K562 (cell line): ENCODE results near the gene UBXN2A. TPM values are rescaled to one million over a fixed set of nuclear protein-coding genes. Genes with fewer than 3 reads are reported as not detected.

Source experiments
- CREM ChIP-seq: IDR thresholded peaks from 2 replicates; pipeline ENCODE4 v1.6.1; 2014; ENCODE audit warnings: antibody characterized with exemption, low read depth
- RAD21 ChIP-seq, 2 experiments: fragments of 250-450 bp in 1 of 2; fragments of 450-650 bp in 1 of 2; sonication (Bioruptor Pico) in 1 of 2; formaldehyde crosslinking in 1 of 2; IDR thresholded peaks in 1 of 2; conservative IDR thresholded peaks in 1 of 2; 2 replicates each; pipeline versions ENCODE4 v1.4.0 to v1.8.0; 2020 to 2022; ENCODE audit warnings: mild to moderate bottlenecking in 2 of 2, moderate library complexity in 1 of 2
- polyA plus RNA-seq, 8 experiments: library from polyadenylated mRNA; depleted of rRNA in 4 of 8; stranded (reverse) in 5 of 8; unstranded in 3 of 8; fragments of >200 nt; fragmentation: Nextera tagmentation in 2 of 8; fragmentation: Illumina TruSeq in 1 of 8; extraction: Ambion mirVana in 2 of 8; extraction: Trizol in 1 of 8; gene quantifications; 2 replicates each; pipeline versions ENCODE4 v1.2.1 to v1.2.3, GENCODE V29; 2011 to 2014; ENCODE audit warnings: inconsistent platforms in 1 of 8, missing spikeins in 1 of 8
- total RNA-seq, 7 experiments: library from RNA; depleted of rRNA in 6 of 7; stranded (reverse); fragments of >200 nt in 6 of 7; fragmentation: Illumina TruSeq in 2 of 7; extraction: Trizol in 2 of 7; gene quantifications; 2 replicates each; pipeline versions ENCODE4 v1.2.1 to v1.2.3, GENCODE V29; 2011 to 2021; ENCODE audit warnings: low replicate concordance in 1 of 7
- TF ChIP-seq, protein P1 (sequence below), 2 experiments: fragments of 450-650 bp; formaldehyde crosslinking in 1 of 2; IDR thresholded peaks; 2 replicates each; pipeline versions ENCODE4 v1.4.0 to v1.6.1; 2014 to 2020; ENCODE audit warnings: mild to moderate bottlenecking in 2 of 2, borderline replicate concordance in 1 of 2, low read depth in 1 of 2
- TF ChIP-seq, protein P2 (sequence below): fragments of 200-800 bp; sonication (Bioruptor generic); IDR thresholded peaks from 2 replicates; pipeline ENCODE4 v1.6.1; 2016; ENCODE audit warnings: missing genetic modification characterization, missing compliant biosample characterization
- TF ChIP-seq, protein P3 (sequence below): fragments of 450-650 bp; formaldehyde crosslinking; IDR thresholded peaks from 2 replicates; pipeline ENCODE4 v1.4.0; 2020; ENCODE audit warnings: mild to moderate bottlenecking, moderate library complexity
- TF ChIP-seq, protein P4 (sequence below): IDR thresholded peaks from 2 replicates; pipeline ENCODE4 v1.6.1; 2012; ENCODE audit warnings: low read depth, low read length, improper control_type of control experiment, borderline replicate concordance

The UBXN2A gene
- total and polyA plus RNA-seq, 9 of the 15 experiments (the other 6 are each of a cell fraction or from before 2014, with no cell fraction given), result 3.4 to 25.6 (median 16.0) TPM

DNA sequence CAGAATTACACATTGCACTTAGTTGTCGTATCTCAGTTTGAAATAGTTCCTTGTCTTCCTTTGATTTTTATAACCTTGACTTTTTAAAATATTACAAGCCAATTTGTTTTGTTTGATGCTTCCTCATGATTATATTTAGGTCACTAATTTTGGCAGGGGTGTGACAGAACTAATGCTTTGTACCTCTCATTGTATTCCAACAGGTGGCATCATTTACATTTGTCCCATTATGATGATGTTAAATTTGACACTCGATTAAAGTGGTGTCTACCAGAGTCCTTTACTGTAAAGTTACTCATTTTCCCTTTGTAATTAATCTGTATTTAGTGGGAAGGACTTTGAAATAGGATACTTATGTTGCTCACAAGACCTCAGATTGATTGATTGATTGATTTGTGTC, 48.1 kb downstream of the UBXN2A start (continued):
- TF ChIP-seq, protein P1, sequence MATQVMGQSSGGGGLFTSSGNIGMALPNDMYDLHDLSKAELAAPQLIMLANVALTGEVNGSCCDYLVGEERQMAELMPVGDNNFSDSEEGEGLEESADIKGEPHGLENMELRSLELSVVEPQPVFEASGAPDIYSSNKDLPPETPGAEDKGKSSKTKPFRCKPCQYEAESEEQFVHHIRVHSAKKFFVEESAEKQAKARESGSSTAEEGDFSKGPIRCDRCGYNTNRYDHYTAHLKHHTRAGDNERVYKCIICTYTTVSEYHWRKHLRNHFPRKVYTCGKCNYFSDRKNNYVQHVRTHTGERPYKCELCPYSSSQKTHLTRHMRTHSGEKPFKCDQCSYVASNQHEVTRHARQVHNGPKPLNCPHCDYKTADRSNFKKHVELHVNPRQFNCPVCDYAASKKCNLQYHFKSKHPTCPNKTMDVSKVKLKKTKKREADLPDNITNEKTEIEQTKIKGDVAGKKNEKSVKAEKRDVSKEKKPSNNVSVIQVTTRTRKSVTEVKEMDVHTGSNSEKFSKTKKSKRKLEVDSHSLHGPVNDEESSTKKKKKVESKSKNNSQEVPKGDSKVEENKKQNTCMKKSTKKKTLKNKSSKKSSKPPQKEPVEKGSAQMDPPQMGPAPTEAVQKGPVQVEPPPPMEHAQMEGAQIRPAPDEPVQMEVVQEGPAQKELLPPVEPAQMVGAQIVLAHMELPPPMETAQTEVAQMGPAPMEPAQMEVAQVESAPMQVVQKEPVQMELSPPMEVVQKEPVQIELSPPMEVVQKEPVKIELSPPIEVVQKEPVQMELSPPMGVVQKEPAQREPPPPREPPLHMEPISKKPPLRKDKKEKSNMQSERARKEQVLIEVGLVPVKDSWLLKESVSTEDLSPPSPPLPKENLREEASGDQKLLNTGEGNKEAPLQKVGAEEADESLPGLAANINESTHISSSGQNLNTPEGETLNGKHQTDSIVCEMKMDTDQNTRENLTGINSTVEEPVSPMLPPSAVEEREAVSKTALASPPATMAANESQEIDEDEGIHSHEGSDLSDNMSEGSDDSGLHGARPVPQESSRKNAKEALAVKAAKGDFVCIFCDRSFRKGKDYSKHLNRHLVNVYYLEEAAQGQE (IDR thresholded peaks at IDR 0.05; ENCODE audit: borderline replicate concordance), result peak; percentile 69; the same call in 1 of the 2 replicates
- TF ChIP-seq, protein P1 (CRISPR knock-in tag; IDR thresholded peaks at IDR 0.05; ENCODE audit: low read depth), result no peak
- TF ChIP-seq RAD21 (CRISPR knock-in tag; conservative IDR thresholded peaks at IDR 0.05 in 1 of 2, IDR thresholded peaks at IDR 0.05 in 1 of 2), result peak; percentile 61 to 71
- TF ChIP-seq, protein P2, sequence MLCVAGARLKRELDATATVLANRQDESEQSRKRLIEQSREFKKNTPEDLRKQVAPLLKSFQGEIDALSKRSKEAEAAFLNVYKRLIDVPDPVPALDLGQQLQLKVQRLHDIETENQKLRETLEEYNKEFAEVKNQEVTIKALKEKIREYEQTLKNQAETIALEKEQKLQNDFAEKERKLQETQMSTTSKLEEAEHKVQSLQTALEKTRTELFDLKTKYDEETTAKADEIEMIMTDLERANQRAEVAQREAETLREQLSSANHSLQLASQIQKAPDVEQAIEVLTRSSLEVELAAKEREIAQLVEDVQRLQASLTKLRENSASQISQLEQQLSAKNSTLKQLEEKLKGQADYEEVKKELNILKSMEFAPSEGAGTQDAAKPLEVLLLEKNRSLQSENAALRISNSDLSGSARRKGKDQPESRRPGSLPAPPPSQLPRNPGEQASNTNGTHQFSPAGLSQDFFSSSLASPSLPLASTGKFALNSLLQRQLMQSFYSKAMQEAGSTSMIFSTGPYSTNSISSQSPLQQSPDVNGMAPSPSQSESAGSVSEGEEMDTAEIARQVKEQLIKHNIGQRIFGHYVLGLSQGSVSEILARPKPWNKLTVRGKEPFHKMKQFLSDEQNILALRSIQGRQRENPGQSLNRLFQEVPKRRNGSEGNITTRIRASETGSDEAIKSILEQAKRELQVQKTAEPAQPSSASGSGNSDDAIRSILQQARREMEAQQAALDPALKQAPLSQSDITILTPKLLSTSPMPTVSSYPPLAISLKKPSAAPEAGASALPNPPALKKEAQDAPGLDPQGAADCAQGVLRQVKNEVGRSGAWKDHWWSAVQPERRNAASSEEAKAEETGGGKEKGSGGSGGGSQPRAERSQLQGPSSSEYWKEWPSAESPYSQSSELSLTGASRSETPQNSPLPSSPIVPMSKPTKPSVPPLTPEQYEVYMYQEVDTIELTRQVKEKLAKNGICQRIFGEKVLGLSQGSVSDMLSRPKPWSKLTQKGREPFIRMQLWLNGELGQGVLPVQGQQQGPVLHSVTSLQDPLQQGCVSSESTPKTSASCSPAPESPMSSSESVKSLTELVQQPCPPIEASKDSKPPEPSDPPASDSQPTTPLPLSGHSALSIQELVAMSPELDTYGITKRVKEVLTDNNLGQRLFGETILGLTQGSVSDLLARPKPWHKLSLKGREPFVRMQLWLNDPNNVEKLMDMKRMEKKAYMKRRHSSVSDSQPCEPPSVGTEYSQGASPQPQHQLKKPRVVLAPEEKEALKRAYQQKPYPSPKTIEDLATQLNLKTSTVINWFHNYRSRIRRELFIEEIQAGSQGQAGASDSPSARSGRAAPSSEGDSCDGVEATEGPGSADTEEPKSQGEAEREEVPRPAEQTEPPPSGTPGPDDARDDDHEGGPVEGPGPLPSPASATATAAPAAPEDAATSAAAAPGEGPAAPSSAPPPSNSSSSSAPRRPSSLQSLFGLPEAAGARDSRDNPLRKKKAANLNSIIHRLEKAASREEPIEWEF, result no peak
- TF ChIP-seq, protein P3, sequence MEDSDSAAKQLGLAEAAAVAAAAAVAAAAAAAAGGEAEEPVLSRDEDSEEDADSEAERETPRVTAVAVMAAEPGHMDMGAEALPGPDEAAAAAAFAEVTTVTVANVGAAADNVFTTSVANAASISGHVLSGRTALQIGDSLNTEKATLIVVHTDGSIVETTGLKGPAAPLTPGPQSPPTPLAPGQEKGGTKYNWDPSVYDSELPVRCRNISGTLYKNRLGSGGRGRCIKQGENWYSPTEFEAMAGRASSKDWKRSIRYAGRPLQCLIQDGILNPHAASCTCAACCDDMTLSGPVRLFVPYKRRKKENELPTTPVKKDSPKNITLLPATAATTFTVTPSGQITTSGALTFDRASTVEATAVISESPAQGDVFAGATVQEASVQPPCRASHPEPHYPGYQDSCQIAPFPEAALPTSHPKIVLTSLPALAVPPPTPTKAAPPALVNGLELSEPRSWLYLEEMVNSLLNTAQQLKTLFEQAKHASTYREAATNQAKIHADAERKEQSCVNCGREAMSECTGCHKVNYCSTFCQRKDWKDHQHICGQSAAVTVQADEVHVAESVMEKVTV (CRISPR knock-in tag), result peak; percentile 48
- peak; percentile 60; the same call in 1 of the 2 replicates for TF ChIP-seq CREM
- TF ChIP-seq, protein P4, sequence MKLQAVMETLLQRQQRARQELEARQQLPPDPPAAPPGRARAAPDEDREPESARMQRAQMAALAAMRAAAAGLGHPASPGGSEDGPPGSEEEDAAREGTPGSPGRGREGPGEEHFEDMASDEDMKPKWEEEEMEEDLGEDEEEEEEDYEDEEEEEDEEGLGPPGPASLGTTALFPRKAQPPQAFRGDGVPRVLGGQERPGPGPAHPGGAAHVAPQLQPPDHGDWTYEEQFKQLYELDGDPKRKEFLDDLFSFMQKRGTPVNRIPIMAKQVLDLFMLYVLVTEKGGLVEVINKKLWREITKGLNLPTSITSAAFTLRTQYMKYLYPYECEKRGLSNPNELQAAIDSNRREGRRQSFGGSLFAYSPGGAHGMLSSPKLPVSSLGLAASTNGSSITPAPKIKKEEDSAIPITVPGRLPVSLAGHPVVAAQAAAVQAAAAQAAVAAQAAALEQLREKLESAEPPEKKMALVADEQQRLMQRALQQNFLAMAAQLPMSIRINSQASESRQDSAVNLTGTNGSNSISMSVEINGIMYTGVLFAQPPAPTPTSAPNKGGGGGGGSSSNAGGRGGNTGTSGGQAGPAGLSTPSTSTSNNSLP, result peak; percentile 65; the same call in 1 of the 2 replicates
